Adipose tissue (tissue), 3 donors: ENCODE data around the gene DDIAS. TPM values are rescaled to one million over a fixed set of nuclear protein-coding genes. Genes with fewer than 3 reads are reported as not detected.
"Not testable (repeated sequence)": the region's sequence is repeated elsewhere in the genome, so short reads cannot be mapped to it uniquely, and the experiment has no call there.

ENCODE experiments used
- H3K27ac ChIP-seq: one replicate; pipeline ENCODE4 v1.5.1; 2013; ENCODE audit warnings: low read depth, low read length
- WGBS, 3 donors: extraction: QIAGEN DNeasy Blood & Tissue Kit; methylation state at CpG; one replicate each; pipeline ENCODE4 v1.1.7; 2013; 5-methylcytosine and 5-hydroxymethylcytosine counted together
- polyA plus RNA-seq, 3 donors: library from polyadenylated mRNA; stranded (reverse); fragments of 200-250 nt; gene quantifications; one replicate each; pipeline ENCODE4 v1.2.3, GENCODE V29; 2013
- donor health status: healthy with polysubstance abuse.
- donor health status: Bipolar disorder and iron deficiency.
- donor health status: healthy.

Gene DDIAS, protein sequence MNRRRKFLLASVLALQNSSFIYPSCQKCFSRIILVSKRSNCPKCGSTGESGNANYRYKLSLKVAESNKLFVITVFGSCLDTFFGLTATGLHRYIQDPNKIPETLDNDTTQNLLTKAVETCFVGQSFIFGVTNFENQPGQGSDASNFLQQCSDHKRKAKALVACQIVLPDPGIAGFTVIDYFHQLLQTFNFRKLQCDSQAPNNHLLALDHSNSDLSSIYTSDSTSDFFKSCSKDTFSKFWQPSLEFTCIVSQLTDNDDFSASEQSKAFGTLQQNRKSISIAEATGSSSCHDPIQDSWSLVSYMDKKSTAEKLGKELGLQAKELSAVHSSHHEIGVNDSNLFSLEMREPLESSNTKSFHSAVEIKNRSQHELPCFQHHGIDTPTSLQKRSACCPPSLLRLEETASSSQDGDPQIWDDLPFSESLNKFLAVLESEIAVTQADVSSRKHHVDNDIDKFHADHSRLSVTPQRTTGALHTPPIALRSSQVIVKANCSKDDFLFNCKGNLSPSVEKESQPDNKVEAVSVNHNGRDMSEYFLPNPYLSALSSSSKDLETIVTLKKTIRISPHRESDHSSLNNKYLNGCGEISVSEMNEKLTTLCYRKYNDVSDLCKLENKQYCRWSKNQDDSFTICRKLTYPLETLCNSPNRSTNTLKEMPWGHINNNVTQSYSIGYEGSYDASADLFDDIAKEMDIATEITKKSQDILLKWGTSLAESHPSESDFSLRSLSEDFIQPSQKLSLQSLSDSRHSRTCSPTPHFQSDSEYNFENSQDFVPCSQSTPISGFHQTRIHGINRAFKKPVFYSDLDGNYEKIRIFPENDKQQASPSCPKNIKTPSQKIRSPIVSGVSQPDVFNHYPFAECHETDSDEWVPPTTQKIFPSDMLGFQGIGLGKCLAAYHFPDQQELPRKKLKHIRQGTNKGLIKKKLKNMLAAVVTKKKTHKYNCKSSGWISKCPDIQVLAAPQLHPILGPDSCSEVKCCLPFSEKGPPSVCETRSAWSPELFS
- under 1 TPM; 0.34 to 0.39 (median 0.37) TPM for polyA plus RNA-seq

DNA sequence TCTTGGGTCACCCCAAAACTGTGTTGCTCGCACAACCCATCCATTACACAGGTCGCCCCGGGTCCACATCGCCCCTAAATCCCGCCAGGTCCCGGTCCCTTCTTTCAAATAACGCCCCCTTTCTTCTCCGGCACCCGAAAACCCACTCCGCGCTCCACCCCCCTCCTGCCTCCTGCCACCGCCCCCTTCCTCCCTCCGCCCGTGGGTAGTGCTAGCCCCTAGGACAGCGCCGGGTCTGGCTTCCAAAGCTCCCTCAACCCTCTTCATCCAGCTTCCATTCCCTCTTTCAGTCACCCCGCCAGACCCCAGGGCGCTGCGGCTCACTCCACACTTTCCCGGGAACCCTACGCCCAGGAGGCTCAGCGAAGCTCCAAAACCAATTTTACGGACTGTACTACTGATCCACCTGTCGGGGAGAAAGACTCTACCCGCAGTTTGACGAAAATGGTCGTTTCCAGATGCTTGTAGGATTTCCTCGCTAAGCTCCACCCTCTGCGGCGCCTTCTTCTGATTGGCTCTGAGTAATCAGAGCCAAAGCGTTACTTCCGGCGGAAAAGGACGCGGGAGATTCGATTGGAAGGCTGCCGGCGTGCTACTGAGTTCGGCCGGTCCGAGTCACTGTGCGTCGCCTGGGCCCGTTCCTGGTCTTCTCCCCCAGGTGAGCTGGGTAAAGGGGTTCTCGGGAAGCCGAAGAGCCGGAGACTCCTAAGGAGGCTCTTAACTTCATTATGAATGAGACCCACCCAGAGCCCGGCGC, at the start of gene DDIAS:
TSS of gene DDIAS (plus strand) at position 572 of the 757 bp plus-strand sequence. CDS start 13,003 bp downstream, outside the sequence.
- WGBS, 3 donors = 0% methylated on average over 49 of the region's 49 CpGs
- H3K27ac ChIP-seq = peak within 1 kb of the TSS; percentile 79

DNA sequence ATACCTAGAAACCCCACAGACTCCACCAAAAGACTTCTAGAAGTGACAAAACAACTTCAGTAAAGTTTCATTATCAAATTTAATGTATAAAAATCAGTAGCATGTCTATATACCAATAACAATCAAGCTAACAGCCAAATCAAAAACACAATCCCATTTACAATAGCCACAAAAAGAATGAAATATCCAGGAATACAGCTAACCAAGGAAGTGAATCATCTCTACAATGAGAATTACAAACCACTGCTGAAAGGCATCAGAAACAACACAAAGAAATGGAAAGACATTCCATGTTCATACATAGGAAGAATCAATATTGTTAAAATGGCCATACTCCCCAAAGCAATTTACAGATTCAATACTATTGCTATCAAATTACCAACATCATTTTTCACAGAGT, 47.3 kb upstream of the DDIAS start:
- no peak overlapping the region for H3K27ac ChIP-seq

DNA sequence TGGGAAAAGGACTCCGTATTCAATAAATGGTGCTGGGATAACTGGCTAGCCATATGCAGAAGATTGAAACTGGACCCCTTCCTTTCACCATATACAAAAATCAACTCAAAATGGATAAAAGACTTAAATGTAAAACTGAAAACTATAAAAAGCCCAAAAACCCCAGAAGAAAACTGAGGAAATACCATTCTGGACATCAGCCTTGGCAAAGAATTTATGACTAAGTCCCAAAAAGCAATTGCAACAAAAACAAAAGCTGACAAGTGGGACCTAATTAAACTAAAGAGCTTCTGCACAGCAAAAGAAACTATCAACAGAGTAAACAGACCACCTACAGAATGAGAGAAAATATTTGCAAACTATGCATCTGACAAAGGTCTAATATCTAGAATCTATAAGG, 46.6 kb upstream of the DDIAS start:
- 96 to 100% (median 98%) methylated on average over 1 of the region's 1 CpG for WGBS, 3 donors
- H3K27ac ChIP-seq = not testable (repeated sequence)

DNA sequence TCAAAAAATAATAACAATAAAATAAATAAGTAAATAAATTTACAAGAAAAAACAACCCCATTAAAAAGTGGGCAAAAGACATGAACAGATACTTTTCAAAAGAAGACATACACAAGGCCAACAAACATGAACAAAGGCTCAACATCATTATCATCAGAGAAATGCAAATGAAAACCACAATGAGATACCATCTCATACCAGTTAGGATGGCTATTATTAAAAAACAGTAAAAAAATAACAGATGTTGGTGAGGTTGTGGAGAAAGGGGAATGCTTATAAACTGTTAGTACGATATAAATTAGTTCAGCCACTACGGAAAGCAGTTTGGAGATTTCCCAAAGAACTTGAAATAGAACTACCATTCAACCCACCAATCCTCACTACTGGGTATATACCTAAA, 45.9 kb upstream of the DDIAS start:
- no peak overlapping the region for H3K27ac ChIP-seq
- 99 to 100% (median 100%) methylated on average over 2 of the region's 2 CpGs for WGBS, 3 donors

DNA sequence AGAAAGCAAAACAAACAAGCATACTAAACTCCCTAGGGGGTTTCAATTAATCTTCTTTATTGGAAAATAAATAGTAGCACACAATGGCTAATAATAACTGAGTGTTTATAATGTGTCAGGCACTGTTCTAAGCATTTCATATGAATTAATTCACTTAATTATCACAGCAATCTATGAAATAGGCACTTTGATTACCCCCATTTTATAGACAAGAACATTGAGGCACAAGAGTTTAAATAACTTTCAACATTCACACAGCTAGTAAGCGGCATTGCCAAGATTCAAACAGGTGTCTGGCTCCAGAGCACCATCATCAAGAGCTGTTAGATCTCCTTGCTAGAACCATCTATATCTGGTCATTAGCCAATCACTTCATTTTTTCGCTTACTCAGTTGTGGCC, 44.4 kb upstream of the DDIAS start:
- 96 to 100% (median 97%) methylated on average over 2 of the region's 2 CpGs for whole genome bisulfite sequencing, 3 donors
- H3K27ac ChIP-seq = no peak overlapping the region

DNA sequence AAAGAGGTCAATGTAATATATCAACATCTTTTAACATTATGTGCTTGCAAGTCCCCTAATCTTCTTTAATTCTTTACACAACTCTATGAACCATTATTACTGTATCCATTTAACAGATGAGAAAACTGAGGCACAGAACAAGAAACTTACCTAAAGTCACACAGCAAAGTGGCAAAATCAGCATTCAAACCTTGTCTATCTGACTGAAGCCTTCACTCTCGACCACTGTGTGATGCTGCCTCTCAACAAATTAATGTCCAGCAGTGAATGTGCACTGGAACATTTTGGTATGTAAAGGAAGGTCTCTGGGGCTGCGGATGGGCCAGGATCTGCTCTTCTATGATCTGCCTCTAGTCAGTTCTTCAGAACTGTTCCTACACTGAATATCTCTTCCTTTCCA, 43.4 kb upstream of the DDIAS start:
- no peak overlapping the region for H3K27ac ChIP-seq
- WGBS, 3 donors = 82 to 86% (median 85%) methylated on average over 2 of the region's 2 CpGs

DNA sequence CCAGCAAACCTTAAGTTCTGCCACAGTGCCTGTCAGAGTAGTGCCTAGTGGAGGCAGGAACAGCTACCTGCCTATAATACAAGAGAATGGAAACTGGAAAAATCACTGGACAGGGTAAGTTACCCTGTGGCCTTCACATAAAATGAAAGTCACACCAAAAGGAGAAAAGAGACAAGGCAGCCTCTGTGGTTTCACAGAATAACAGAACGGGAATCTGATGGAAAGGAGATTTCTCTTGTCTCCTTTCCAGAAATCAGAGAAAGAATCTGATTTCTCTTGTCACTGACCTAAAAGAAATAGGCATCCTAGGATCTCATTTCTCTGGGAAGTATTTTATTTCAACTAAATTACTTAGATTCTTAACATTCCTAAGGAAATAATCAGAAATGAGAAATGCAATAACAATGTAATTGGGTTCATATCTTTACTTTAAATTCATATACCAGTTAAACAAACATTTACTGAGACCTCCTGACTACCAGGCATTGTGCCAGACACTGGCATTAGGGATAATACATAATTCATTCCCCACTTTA, 42.9 kb upstream of the DDIAS start:
- 35 to 53% (median 36%) methylated on average over 1 of the region's 1 CpG for WGBS, 3 donors
- H3K27ac ChIP-seq = no peak overlapping the region

DNA sequence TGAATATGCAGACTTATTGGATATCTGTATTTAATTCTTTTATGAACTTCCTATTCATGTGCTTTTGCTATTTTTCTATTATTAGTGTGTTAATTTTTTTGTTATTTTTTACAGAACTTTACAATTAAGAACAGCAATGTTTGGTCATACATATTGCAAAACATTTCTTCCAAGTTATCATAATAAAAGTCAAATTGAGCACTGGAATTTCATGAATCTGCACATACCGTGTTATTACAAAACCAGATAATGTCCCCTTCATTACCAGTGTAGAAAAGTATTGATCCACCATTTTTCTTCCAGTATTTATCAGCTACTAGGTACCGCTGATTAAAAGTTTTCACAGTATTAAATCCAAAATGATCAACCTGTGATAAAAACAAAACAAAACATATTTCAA, 41.8 kb upstream of the DDIAS start:
- no peak overlapping the region for H3K27ac ChIP-seq
- WGBS, 3 donors = 61 to 80% (median 77%) methylated on average over 2 of the region's 2 CpGs

DNA sequence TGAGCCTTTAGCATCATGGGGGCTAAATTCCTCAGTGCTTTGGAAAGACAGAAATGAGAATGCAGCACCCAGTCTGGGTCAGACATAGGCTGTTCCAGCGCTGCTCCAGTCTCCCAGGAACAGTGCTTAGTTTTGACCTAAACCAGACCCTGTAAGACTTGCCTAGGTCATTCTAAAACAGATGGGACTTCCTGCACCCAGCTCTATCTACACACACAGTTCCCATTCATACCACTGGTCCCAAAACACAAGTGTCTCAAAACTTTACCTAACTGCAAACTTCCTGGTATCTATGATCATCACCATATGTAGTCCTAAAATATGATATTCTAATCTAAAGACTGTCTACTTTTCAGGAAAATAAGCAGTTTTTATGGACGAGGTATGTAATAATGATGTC, 39.2 kb upstream of the DDIAS start:
- WGBS, 3 donors = 67 to 84% (median 84%) methylated on average over 2 of the region's 2 CpGs
- H3K27ac ChIP-seq = no peak overlapping the region

DNA sequence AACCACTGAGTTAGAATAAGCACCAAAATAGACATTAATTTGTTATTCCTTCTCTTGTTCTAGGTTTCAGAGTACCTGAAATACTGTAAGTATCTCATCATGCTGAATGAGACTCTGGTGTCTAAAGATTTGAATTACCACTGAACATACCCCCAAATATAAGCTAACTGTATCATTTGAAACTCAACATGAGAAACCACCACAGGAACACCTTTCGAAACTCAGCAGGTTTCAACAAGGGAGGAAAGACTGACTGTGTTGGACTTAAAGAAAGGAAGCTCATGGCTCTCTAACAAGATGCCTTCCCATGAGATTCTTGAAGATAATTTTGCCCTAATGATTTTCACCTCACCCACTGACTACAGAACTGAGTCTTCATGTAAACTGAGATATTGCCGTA, 38.3 kb upstream of the DDIAS start:
- H3K27ac ChIP-seq = no peak overlapping the region
- WGBS, 3 donors = 93 to 99% (median 98%) methylated on average over 2 of the region's 2 CpGs

DNA sequence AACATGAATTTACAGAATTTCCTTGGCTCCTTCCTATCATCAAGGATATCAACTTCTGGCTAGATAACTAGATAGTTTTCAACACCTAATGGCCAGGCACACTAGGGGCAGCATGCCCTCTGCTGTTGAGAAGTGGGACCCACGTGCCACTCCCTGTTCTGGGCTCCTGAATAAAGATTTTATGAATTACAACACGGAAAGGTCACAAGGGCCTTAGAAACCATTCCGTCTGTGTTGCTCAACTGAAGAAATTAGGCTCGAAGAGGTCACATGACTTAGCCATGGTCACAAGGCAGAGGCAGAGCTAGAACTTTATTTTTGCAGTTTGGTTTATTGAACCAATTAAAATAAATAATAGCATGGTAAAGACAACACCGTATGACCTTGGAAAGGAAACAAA, 37.3 kb upstream of the DDIAS start:
- 16 to 22% (median 17%) methylated on average over 5 of the region's 5 CpGs for WGBS, 3 donors
- H3K27ac ChIP-seq = no peak overlapping the region

DNA sequence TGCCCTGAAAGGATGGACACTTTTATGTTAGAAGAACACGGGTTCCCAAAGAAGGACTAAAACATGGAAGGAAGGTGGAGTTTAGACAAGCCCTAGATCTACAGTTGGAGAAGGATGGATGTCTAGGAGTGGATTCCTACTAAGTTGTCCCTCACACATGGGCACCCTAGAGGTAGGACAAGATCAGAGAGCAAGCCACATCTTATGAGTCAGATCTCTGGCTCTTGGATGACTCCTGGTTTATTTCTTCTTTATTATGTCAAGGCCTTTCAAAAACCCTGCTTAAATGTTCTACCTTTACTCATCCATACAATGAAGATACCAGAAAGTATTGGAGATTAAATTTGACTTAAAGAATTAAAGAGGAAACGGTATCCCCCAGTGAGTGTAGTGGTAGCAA, 35.7 kb upstream of the DDIAS start:
- 87 to 94% (median 90%) methylated on average over 2 of the region's 2 CpGs for WGBS, 3 donors
- no peak overlapping the region for H3K27ac ChIP-seq

DNA sequence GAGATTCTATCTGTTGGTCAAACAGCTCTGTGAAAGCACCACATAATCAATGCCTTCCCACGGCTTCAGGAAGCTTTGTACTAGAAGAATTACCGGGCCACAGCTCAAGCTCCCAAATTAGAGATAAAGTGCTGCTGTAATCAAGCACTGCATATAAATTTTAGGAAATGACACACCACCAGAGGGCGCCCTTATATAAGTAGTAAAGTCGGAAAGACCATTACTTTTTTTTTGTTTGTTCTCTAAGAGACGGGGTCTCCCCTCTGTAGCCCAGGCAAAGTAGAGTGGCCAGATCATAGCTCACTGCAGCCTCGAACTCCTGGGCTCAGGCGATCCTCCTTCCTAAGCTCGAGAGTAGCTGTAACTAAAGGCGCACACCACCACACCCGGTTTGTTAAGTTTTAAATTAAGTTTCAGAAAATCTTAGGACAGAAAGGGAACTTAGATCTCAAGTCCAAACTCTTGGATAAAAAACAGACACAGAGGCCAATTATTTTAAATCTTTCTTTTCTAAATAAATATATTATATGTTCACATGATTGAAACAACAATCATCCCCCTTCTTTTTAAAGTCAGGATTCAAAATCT, 33.9 kb upstream of the DDIAS start:
- no peak overlapping the region for H3K27ac ChIP-seq
- 7 to 16% (median 13%) methylated on average over 10 of the region's 10 CpGs for WGBS, 3 donors

DNA sequence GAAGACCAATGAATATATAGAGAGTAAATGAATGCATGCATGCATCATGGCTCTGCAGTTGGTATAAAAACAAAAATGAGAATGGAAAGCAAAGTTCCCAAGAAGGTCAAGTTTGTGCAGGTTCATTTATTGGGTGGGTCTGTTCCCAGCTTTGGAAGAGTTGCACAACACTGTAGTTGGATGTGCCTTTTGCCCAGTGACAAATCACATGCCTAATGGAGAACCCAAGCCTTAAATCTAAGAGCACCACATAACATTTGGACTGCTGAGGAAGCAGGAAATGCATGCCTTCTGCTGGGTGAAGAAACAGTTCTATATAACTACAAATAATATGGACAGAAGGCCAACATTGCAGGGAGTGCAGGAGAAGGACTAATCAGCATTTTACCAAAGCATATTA, 31.9 kb upstream of the DDIAS start:
- H3K27ac ChIP-seq = no peak overlapping the region

DNA sequence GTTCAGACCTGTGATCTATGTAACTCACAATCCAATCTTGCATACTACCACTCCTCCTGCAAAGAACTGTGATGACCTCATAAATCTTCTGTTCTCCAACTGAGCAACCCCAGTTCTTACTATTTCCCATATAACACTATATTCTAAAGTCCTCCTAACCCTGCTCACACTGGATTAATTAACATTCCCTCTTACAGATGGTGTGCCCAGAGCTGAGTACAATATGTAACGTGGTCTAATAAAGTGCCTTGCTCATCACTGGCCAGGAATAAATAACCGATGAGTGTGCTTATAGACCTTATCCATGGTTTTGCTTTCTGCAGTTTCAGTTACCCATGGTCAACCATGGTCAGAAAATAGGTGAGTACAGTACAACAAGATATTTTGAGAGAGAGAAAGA, 29.9 kb upstream of the DDIAS start:
- 95 to 99% (median 99%) methylated on average over 2 of the region's 2 CpGs for WGBS, 3 donors
- no peak overlapping the region for H3K27ac ChIP-seq

DNA sequence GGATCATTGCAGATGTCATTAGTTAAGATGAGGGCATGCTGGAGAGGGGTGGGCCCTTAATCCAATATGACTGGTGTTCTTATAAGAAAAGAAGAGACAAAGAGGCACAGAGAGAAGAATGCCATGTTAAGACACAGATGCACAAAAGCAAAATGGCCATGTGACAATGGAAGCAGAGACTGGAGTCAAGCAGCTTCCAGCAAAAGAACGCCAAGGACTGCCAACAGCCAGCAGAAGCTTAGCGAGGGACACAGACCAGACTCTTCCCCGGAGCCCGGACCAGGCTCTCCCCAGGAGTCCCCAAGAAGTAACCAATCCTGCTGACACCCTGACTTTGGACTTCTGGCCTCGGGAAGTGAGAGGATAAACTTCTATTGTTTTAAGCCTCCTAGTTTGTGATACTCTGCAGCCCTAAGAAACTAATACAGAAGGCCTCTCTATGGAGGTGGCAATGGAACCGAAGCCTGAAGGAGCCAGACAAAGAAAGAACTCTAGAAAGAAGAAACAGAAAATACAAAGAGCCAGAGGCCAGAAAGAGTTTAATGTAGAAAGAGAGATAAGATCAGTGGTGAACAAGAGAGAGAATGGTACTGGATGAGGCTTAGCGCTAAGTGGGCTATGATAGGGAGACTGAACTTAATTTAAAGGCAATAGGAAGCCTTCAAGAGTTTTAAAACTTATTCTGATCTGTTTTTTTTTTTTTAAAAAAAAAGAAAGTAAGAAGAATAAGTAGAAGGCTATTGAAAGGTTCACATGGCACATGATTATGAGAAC, 29.0 kb upstream of the DDIAS start:
- no peak overlapping the region for H3K27ac ChIP-seq
- whole genome bisulfite sequencing, 3 donors = 83 to 90% (median 88%) methylated on average over 7 of the region's 7 CpGs

DNA sequence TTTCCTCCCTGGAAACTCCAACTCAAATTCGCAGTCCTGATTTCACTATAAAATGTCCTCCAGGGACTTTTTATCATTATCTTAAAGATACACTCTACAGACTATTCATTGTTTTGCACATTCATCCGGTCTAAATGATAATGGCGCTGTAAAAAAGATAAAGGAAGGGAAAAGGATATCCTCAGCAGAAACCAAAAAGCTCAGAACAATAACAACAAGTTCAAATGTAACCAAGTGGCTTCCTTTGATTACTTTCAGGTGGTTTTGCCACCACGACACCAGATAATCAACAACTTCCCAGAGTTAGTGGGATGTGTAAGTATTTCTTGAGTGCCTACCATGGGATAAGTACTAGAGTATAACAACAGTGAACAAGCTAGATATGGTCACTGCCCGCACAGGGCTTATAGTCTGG, 27.6 kb upstream of the DDIAS start:
- 53 to 64% (median 57%) methylated on average over 5 of the region's 5 CpGs for WGBS, 3 donors
- no peak overlapping the region for H3K27ac ChIP-seq
